Esophagus squamous epithelium (tissue), 4 donors: ENCODE measurements around the gene SPINK13.

Source experiments
- CTCF ChIP-seq, 6 experiments: fragments of 450-650 bp in 4 of 6; fragments of 200-600 bp in 2 of 6; sonication (generic) in 2 of 6; IDR thresholded peaks; one replicate each; pipeline ENCODE4 v1.5.1; 2016 to 2019; ENCODE audit warnings: antibody characterized with exemption in 6 of 6, mild to moderate bottlenecking in 4 of 6, moderate library complexity in 4 of 6
- POLR2A ChIP-seq, 4 donors: fragments of 450-650 bp; IDR thresholded peaks; one replicate each; pipeline ENCODE4 v1.6.1; 2017; ENCODE audit warnings: antibody characterized with exemption in 4 of 4, mild to moderate bottlenecking in 4 of 4, moderate library complexity in 3 of 4

GRCh38 chr5:148311484-148311883, 42.9 kb downstream of the SPINK13 start:
- TF ChIP-seq POLR2A (IDR thresholded peaks at IDR 0.05), result no peak
- no peak for TF ChIP-seq CTCF (IDR thresholded peaks at IDR 0.05)
